Neuronal stem cell (in vitro differentiated cells): Measurements from ENCODE around the gene CNNM1.

Experiments used
- DNase-seq: peaks from one replicate; pipeline ENCODE4 v3.0.0-alpha.2; 2013; ENCODE audit warnings: low spot score
- H2AFZ ChIP-seq: one replicate; pipeline ENCODE4 v1.6.1; 2013; ENCODE audit warnings: mild to moderate bottlenecking, low read length, inconsistent platforms
- H2AK5ac ChIP-seq: 2 replicates; pipeline ENCODE4 v1.6.1; 2013; ENCODE audit warnings: low read depth, mild to moderate bottlenecking, inconsistent platforms, low read length, moderate library complexity, mixed read lengths
- H2BK120ac ChIP-seq: 2 replicates; pipeline ENCODE4 v1.6.1; 2013; ENCODE audit warnings: low read depth, mild to moderate bottlenecking, inconsistent platforms, low read length, moderate library complexity, mixed read lengths
- H2BK12ac ChIP-seq: one replicate; pipeline ENCODE4 v1.6.1; 2013; ENCODE audit warnings: low read length, inconsistent platforms
- H2BK15ac ChIP-seq: 2 replicates; pipeline ENCODE4 v1.6.1; 2013; ENCODE audit warnings: mild to moderate bottlenecking, low read length, inconsistent platforms, mixed read lengths
- H2BK5ac ChIP-seq: one replicate; pipeline ENCODE4 v1.6.1; 2013; ENCODE audit warnings: inconsistent platforms, mild to moderate bottlenecking, low read length, moderate library complexity
- H3K14ac ChIP-seq: one replicate; pipeline ENCODE4 v1.6.1; 2013; ENCODE audit warnings: low read length, inconsistent platforms
- H3K18ac ChIP-seq: 2 replicates; pipeline ENCODE4 v1.6.1; 2013; ENCODE audit warnings: low read length, inconsistent platforms
- H3K23ac ChIP-seq: 2 replicates; pipeline ENCODE4 v1.6.1; 2013; ENCODE audit warnings: low read depth, mild to moderate bottlenecking, mixed read lengths, low read length, inconsistent platforms; ENCODE audit not compliant: poor library complexity
- H3K27ac ChIP-seq: replicated peaks from 3 replicates; pipeline ENCODE4 v1.5.1; 2013; ENCODE audit warnings: low read length, inconsistent platforms
- H3K27me3 ChIP-seq, 3 experiments: 2 replicates each; pipeline ENCODE4 v1.6.1; 2013; ENCODE audit warnings: low read length in 3 of 3, mild to moderate bottlenecking in 2 of 3, inconsistent platforms in 1 of 3, low read depth in 1 of 3, mixed read lengths in 1 of 3, moderate library complexity in 1 of 3; ENCODE audit not compliant: control insufficient read depth in 3 of 3, insufficient read depth in 3 of 3
- H3K36me3 ChIP-seq, 2 donors: replicated peaks in 1 of 2; 2 replicates each; pipeline ENCODE4 v1.6.1; 2013; ENCODE audit warnings: low read length in 2 of 2; ENCODE audit not compliant: control insufficient read depth in 2 of 2, insufficient read depth in 2 of 2
- H3K4ac ChIP-seq: 2 replicates; pipeline ENCODE4 v1.6.1; 2013; ENCODE audit warnings: inconsistent platforms, mild to moderate bottlenecking, low read length, moderate library complexity
- H3K4me1 ChIP-seq, 2 donors: 1 replicate in 1 of 2; 2 replicates in 1 of 2; pipeline ENCODE4 v1.6.1; 2013; ENCODE audit warnings: low read length in 2 of 2, low read depth in 1 of 2; ENCODE audit not compliant: control insufficient read depth in 2 of 2, insufficient read depth in 1 of 2
- H3K4me2 ChIP-seq: one replicate; pipeline ENCODE4 v1.6.1; 2013; ENCODE audit warnings: mild to moderate bottlenecking, low read length, inconsistent platforms; ENCODE audit not compliant: insufficient read depth, poor library complexity, severe bottlenecking
- H3K4me3 ChIP-seq, 2 donors: 2 replicates each; pipeline ENCODE4 v1.5.1; 2013; ENCODE audit warnings: low read length in 2 of 2, mild to moderate bottlenecking in 2 of 2, inconsistent platforms in 1 of 2, moderate library complexity in 1 of 2
- H3K79me1 ChIP-seq: one replicate; pipeline ENCODE4 v1.6.1; 2013; ENCODE audit warnings: low read depth, mild to moderate bottlenecking, inconsistent platforms, low read length, moderate library complexity
- H3K9ac ChIP-seq: one replicate; pipeline ENCODE4 v1.6.1; 2013; ENCODE audit warnings: mild to moderate bottlenecking, low read depth, low read length, inconsistent platforms; ENCODE audit not compliant: poor library complexity
- H3K9me3 ChIP-seq, 2 donors: replicated peaks in 1 of 2; 2 replicates each; pipeline versions ENCODE3 to v1.6.1; 2013; ENCODE audit warnings: low read length in 2 of 2, mild to moderate bottlenecking in 2 of 2, inconsistent platforms in 1 of 2, low read depth in 1 of 2, mixed read lengths in 1 of 2, moderate library complexity in 1 of 2; ENCODE audit not compliant: control insufficient read depth in 2 of 2, insufficient read depth in 1 of 2
- H4K8ac ChIP-seq: one replicate; pipeline ENCODE4 v1.6.1; 2013; ENCODE audit warnings: low read depth, mild to moderate bottlenecking, inconsistent platforms, low read length, moderate library complexity
- H4K91ac ChIP-seq: one replicate; pipeline ENCODE4 v1.6.1; 2013; ENCODE audit warnings: low read length, low read depth, mild to moderate bottlenecking, inconsistent platforms; ENCODE audit not compliant: poor library complexity
- WGBS, 2 donors: extraction: QIAGEN DNeasy Blood & Tissue Kit; methylation state at CpG; one replicate each; pipeline ENCODE4 v1.1.7; 2013; ENCODE audit warnings: missing lambda C conversion rate in 2 of 2, mixed read lengths in 1 of 2; ENCODE audit not compliant: insufficient read length in 2 of 2, insufficient replicate concordance in 1 of 2; ENCODE audit errors: extremely low coverage in 2 of 2; 5-methylcytosine and 5-hydroxymethylcytosine counted together

CNNM1 gene

DNA sequence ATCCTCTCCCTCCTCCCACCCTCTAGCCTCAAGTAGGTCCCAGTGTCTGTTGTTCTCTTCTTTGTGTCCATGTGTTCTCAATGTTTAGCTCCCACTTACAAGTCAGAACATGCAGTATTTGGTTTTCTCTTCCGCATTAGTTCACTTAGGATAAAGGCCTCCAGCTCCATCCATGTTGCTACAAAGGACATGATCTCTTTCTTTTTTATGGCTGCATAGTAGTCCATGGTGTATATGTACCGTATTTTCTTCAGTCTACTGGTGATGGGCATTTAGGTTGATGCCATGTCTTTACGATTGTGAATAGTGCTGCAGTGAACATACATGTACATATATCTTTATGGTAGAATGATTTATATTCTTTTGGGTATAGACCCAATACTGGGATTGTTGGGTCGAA lies 102.9 kb downstream of the CNNM1 start:
- DNase-seq: no peak
- no peak overlapping the region for H3K4ac ChIP-seq
- no peak overlapping the region for H2BK120ac ChIP-seq
- H2BK12ac ChIP-seq: no peak overlapping the region
- no peaks in the 10 kb centered on the region for H3K27me3 ChIP-seq
- no peak overlapping the region for H2AK5ac ChIP-seq
- H3K23ac ChIP-seq: no peak overlapping the region
- no peak overlapping the region for H2AFZ ChIP-seq
- no peak overlapping the region for H4K8ac ChIP-seq
- no peak overlapping the region for H3K9ac ChIP-seq
- no peak overlapping the region for H3K4me2 ChIP-seq
- H2BK5ac ChIP-seq: no peak overlapping the region
- H3K79me1 ChIP-seq: peaks cover 5% of the 10 kb centered on the region
- H3K18ac ChIP-seq: no peak overlapping the region
- H3K36me3 ChIP-seq: peaks cover 0 to 13% of the 10 kb centered on the region in 2 donors
- H3K27ac ChIP-seq: no peak overlapping the region
- no peak overlapping the region for H4K91ac ChIP-seq
- WGBS, 2 donors: no CpG with 5 or more reads among the region's 4 CpGs
- H3K4me3 ChIP-seq: peak overlapping the region in 1 of 2 donors; percentile 84
- H3K9me3 ChIP-seq: no peaks in the 10 kb centered on the region
- no peak overlapping the region for H2BK15ac ChIP-seq
- H3K4me1 ChIP-seq: peaks cover 7 to 10% of the 10 kb centered on the region in 2 donors
- no peak overlapping the region for H3K14ac ChIP-seq

GRCh38 chr10:99432881-99433280 lies 103.7 kb downstream of the CNNM1 start:
- Histone ChIP-seq H3K4me2 (no peak overlapping the region), H3K4me3 (no peak overlapping the region), H3K4me1 (peaks cover 7 to 10% of the 10 kb centered on the region in 2 donors), H3K36me3 (peaks cover 0 to 17% of the 10 kb centered on the region in 2 donors), H2BK5ac (no peak overlapping the region), H3K27ac (no peak overlapping the region), H2BK12ac (no peak overlapping the region), H2AK5ac (no peak overlapping the region), H3K27me3 (no peaks in the 10 kb centered on the region), H3K18ac (no peak overlapping the region), H2BK120ac (no peak overlapping the region), H3K23ac (no peak overlapping the region), H2AFZ (no peak overlapping the region), H3K9ac (no peak overlapping the region), H4K8ac (no peak overlapping the region), H4K91ac (no peak overlapping the region), H3K14ac (no peak overlapping the region), H3K9me3 (no peaks in the 10 kb centered on the region), H2BK15ac (no peak overlapping the region), H3K79me1 (peaks cover 5% of the 10 kb centered on the region), H3K4ac (no peak overlapping the region)
- WGBS, 2 donors: no CpG with 5 or more reads among the region's 6 CpGs
- no peak for DNase-seq

DNA sequence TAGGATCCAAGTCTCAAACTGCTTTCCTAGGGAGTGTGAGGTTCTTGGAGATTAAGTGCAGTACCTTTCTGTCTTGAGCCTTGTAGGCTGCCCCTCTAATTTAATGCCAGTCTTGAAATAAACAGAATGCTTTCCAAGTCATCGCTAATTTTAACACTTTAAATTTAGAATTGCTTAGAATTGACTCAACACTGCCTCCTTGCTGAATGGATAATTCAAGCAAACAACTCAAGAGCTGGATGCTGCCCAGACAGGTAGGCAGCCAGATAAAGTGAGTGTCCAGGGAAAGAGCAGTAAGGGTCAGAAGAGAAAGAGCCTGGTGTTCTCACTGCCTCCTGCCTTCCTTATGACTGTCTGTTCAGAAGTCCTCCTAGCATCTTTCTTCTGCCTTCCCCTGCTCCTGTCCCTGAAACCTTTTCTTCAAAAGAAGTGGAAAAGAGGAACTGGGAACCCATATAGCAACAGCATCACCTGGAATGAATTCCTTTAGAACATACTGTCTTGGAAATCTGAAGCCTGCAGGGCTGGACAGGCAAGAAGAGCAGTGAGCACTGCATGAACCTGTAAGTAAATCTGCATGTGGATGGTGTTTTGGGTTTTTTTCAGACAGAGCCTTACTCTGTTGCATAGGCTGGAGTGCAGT lies 104.3 kb downstream of the CNNM1 start:
- WGBS, 2 donors: no CpG with 5 or more reads among the region's 1 CpG
- no peak overlapping the region for H3K4me3 ChIP-seq
- no peak overlapping the region for H2BK12ac ChIP-seq
- no peaks in the 10 kb centered on the region for H3K9me3 ChIP-seq
- H3K4me2 ChIP-seq: no peak overlapping the region
- H3K4me1 ChIP-seq: peaks cover 7 to 10% of the 10 kb centered on the region in 2 donors
- no peak for DNase-seq
- peaks cover 0 to 19% of the 10 kb centered on the region in 2 donors for H3K36me3 ChIP-seq
- H3K79me1 ChIP-seq: peaks cover 5% of the 10 kb centered on the region
- H4K91ac ChIP-seq: no peak overlapping the region
- H2BK120ac ChIP-seq: no peak overlapping the region
- H4K8ac ChIP-seq: no peak overlapping the region
- no peak overlapping the region for H3K4ac ChIP-seq
- H2BK5ac ChIP-seq: no peak overlapping the region
- no peak overlapping the region for H3K9ac ChIP-seq
- H2AK5ac ChIP-seq: no peak overlapping the region
- H2BK15ac ChIP-seq: no peak overlapping the region
- H2AFZ ChIP-seq: no peak overlapping the region
- no peaks in the 10 kb centered on the region for H3K27me3 ChIP-seq
- H3K18ac ChIP-seq: no peak overlapping the region
- no peak overlapping the region for H3K27ac ChIP-seq
- no peak overlapping the region for H3K14ac ChIP-seq
- H3K23ac ChIP-seq: no peak overlapping the region

DNA sequence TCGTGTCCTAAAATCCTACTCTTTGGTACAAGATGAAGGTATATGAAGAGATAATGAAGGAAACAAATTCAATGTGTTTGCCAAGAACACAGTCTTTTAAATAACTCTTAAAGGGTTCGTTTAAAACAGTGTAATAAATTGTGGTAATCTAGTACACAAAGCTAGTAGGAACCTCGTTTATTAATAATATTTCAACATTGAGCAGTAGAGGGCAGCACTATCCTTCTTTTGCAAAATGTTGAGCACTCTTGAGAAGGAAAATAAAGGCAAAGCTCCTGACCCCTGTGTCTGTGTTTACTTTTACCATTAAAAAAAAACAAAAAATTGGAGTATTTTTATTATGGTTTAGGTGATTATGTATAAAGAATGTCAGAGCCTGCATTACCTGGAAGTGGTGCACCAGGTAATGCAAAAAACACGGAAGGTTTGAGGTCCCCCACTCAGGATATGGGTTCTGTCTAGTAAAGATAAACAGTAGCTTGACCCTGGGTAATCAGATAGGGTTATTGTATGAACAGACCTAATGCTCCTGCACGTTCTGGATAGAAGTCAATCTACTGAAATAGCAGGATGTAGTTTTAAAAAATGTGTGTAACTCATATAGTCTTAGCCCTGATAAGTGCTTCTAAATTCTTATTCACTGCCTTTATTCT lies 107.0 kb downstream of the CNNM1 start:
- DNase-seq: peak; percentile 20
- WGBS, 2 donors: no CpG with 5 or more reads among the region's 5 CpGs

More for the DNA sequence above, 107.0 kb downstream of the CNNM1 start:
- Histone ChIP-seq H3K4ac (no peak overlapping the region), H3K14ac (no peak overlapping the region), H3K23ac (no peak overlapping the region), H3K36me3 (peaks cover 0 to 19% of the 10 kb centered on the region in 2 donors), H2BK120ac (no peak overlapping the region), H4K8ac (no peak overlapping the region), H2AFZ (no peak overlapping the region), H3K4me3 (no peak overlapping the region), H4K91ac (no peak overlapping the region), H3K79me1 (no peaks in the 10 kb centered on the region), H3K27me3 (no peaks in the 10 kb centered on the region), H3K9ac (no peak overlapping the region), H2BK5ac (no peak overlapping the region), H3K18ac (no peak overlapping the region), H3K27ac (no peak overlapping the region), H2BK12ac (no peak overlapping the region), H3K4me1 (peaks cover 0 to 4% of the 10 kb centered on the region in 2 donors), H3K9me3 (no peaks in the 10 kb centered on the region), H2BK15ac (no peak overlapping the region), H2AK5ac (no peak overlapping the region), H3K4me2 (no peak overlapping the region)
